Uterus (tissue), 2 donors: ENCODE data around the gene KIAA0825.

Source experiments
- POLR2A ChIP-seq, 2 donors: fragments of 450-650 bp; IDR thresholded peaks; one replicate each; pipeline ENCODE4 v1.6.1; 2016; ENCODE audit warnings: antibody characterized with exemption in 2 of 2, mild to moderate bottlenecking in 1 of 2, moderate library complexity in 1 of 2
- TF ChIP-seq, protein P1 (sequence below), 4 experiments: fragments of 200-600 bp in 2 of 4; fragments of 450-650 bp in 2 of 4; sonication (generic) in 2 of 4; IDR thresholded peaks; one replicate each; pipeline ENCODE4 v1.5.1; 2016 to 2019; ENCODE audit warnings: antibody characterized with exemption in 4 of 4, mild to moderate bottlenecking in 2 of 4, moderate library complexity in 1 of 4

DNA sequence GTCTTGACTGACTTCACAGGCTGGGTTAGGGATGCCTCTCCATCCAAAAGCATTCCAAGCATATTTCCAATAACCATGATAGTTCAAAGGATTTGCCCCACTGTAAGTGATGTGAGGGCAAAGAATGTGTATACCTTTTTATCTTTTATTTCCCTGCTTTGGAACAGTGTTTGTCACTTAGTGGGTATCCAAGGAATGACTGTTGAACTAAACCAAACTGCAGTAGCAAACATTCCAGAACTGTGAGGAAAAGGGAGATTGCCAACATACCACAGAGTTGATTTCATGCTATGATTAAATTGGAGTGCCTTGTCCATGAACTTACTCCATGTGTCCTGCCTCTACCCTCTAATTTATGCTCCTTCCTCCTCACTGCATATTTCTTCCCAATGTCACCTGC lies 400.0 kb downstream of the KIAA0825 start:
- TF ChIP-seq, protein P1, sequence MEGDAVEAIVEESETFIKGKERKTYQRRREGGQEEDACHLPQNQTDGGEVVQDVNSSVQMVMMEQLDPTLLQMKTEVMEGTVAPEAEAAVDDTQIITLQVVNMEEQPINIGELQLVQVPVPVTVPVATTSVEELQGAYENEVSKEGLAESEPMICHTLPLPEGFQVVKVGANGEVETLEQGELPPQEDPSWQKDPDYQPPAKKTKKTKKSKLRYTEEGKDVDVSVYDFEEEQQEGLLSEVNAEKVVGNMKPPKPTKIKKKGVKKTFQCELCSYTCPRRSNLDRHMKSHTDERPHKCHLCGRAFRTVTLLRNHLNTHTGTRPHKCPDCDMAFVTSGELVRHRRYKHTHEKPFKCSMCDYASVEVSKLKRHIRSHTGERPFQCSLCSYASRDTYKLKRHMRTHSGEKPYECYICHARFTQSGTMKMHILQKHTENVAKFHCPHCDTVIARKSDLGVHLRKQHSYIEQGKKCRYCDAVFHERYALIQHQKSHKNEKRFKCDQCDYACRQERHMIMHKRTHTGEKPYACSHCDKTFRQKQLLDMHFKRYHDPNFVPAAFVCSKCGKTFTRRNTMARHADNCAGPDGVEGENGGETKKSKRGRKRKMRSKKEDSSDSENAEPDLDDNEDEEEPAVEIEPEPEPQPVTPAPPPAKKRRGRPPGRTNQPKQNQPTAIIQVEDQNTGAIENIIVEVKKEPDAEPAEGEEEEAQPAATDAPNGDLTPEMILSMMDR (IDR thresholded peaks at IDR 0.05) = no peak
- TF ChIP-seq POLR2A (IDR thresholded peaks at IDR 0.05) = no peak
